Midbrain (tissue), 1 donor: ENCODE measurements around the gene UNC93B1.
"Not testable (repeated sequence)": the region's sequence is repeated elsewhere in the genome, so short reads cannot be mapped to it uniquely, and the experiment has no call there.

ENCODE experiments used
- DNase-seq: peaks from one replicate; lab custom pipeline; 2025; lab: John Stamatoyannopoulos, UW

The UNC93B1 gene

DNA sequence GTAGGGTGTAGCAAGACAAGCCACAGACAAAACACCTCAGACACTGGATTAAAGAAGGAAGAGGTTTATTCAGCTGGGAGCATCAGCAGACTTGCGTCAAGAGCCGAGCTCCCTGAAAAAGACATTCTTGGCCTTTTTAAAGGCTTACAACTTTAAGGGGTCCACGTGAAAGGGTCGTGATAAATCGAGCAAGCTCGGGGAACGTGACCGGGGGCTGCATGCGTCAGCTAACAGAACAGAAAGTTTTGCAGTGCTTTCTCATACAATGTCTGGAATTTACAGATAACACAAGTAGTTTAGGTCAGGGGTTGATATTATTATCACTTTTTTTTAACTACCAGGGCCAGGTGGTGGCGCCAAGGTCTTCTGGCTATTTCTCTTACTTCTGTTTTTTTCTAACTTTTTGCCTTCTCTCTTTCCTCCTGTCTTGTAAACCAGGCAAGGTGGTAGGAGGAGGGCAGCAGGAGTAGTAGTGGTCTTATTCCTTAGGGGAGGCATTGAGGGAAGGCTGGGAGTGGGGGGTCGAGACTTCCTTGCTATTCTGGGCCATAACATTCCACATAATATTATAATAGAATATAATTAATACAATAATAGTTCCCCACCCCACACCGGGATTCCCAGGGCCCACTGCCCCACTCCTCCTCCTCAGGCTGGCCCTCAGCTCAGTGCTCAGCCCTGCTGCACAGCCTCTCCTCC is 5.6 kb upstream of the UNC93B1 start:
- DNase-seq, result no peak

DNA sequence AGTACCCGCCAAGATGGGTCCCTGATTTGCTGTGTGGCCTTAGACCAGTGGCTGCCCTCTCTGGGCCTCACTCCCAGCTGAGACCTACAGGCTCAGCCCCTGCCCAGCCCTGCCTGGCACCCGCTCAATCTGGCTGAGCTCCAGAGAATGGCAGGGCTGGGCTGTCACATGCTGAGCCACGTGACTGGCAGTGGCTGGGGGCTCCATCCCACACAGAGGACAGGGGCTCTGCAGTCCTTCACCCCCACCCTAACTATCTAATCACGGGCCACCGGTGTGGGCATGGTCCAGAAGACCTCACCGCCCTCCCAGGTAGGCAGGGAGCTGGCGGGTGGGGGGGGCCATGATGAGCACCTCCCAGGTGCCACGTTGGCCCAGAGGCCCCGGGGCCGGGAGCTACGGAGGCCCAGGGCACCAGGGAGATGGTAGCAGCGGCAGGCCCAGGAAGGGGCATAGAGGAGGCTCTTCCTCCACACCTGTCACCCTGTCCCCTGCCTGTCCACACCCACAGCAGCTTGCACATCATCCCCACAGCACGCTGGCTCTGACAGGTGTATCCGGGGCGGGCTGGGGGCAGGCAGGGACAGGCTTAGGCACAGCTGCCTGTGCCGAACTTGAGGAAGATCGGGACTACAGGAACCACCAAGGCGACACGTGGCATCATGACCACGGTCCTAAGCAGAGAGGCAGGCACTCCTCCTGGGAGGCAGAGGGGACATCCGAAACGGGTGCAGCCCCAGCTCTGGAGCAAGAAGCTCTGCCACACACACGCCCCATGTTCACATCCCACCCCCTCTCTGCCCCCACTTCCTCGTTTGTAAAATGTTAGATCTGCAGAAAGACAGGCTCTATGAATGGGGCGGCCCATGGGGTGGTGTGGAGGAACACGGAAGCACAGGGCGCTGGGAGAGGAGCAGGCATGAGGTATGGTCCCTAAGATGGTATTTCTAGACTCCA is 4.8 kb upstream of the UNC93B1 start:
- no peak for DNase-seq

DNA sequence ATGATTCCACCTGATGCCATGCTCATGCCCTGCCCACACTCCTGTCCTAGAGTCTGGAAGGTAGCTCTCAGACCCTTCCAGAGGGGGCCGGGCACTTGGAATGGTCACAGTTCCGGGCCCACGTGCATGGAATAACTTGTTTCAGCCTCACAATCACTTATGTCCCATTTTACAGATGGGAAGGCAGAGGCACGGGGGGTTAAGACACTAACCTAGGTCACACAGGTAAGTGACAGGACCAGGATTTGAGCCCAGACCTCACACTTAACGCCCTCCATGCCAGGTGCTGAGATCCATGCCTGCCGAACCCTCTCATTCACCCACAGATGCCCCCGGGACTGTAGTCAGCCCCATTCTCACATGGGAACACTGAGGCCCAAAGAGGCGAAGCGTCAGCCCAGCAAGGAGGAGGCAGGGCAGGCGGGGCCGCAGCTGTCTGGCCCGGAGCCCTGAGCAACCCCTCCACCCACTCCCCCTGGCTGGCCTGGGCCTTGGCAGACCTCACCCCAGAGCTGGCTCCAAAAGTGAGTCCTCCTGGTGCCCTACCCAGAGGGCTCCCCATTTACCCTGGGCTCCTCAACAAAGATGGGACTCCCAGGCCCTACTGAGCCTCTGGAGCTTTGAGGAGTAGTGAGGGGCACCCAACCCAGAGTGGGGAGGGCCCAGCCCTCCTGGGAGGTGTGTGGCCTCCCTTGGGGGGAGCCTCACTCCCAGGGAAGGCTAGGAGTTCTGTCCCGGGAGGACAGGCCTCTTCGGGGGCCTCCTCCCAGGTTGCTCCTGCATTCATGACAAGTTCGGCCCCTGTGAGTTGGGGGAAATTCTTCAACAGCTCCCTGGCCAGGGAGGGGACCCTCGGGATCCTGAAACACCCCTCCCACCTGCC is 3.8 kb upstream of the UNC93B1 start:
- no peak for DNase-seq

DNA sequence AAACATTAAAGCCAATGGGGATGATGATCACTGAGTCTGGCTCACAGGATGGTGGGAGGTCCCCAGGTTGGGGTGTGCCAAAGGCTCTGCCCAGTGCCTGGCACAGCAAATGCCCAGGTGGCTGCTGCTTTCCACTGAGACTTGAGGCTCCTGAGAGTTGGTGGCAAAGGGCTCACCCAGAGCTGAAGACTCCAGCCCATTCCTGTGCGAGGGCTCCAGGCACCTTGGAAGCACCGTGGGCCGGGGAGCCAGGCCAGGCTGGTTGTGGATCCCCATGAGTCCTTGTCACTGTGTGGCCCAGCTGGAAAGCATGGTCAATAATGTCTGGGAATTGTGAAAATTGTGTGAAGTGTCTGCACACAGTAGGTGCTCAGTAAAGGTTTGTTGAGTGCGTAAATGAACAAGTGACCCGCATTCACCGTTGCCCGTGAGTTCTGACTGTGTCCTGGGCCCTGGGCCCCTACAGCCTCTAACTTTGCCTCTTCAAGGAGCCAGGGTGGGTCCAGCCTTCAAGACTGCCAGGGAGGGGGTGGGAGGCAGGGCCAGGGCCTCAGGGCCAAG is 2.8 kb upstream of the UNC93B1 start:
- DNase-seq, result no peak

DNA sequence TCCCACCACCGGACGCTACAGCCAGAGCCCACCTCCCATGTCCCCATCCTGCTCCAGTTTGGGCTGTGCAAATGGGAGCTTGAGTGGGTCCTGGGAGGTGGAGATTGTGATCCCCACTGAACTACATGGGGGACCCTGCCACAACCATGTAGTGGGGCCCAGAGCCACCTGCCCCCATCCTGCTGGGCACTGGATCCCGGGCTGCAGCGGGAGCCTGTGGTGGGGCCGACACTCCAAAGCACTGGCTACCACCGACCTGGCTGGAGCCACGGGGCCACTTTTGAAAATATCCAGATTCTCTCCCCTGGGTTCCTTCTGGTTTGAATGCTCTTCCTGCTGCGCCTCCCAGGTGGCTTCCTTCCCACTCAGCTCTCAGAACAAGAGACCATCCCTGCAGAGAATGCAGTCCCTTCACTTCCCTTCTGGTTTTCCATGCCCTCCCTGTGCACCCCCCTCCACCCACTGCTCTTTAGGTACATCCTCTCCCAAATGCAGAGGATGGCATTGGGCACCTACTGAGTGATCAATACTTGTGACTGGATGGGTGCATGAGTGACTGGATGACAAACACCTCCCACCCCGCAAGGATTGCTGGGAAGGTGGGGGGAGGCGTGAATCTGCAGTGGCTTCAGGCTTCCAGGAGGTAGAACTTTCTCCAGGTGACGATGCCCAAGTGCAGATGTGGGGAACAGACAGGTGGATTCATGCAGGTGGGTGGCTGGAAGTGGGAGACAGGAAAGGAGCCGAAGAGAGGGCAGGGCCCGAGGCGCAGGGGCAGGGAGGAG is 846 bp upstream of the UNC93B1 start:
- DNase-seq, result no peak

DNA sequence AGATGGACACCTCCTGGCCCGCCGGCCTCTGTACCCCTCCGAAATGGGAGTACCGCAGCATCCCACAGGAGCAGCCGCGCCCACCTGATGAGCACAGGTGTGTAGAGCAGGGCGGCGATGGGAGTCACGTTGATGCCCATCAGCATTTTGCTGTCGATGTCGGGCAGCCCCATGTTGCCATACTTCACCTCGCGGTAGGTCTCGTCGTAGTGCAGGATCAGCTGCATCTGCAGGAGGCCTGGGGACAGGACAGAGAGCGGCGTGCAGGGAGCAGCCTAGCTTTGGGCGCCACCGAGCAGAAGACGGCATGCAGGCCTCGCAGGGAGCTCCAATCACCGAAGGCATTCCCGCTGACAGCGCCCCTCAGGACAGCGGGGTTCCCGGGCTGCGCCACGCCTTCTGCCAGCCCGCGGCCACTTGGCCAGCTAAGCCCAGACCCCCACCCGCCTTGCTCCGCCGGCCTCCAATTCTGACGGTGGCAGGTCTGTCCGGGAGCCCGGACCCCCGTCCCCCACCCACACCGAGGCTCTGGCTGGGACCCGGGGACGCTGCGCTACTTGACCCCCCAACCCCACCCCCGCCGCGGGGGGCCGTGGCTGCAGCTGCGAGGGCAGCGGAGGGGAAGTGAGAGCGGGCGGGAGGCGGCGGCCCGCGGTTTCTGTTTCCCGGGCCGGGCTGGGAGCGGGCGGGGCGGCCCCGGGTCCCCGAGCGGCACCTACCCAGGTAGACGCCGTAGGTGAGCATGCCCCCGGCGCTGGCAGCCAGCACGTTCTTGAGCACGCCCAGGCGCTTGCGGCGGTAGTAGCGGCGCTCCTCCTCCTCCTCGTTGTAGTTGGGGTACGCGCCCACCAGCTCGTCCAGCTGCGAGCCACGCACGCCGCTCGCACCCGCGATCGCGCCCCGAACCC is 705 bp downstream of the UNC93B1 start:
- no peak for DNase-seq

DNA sequence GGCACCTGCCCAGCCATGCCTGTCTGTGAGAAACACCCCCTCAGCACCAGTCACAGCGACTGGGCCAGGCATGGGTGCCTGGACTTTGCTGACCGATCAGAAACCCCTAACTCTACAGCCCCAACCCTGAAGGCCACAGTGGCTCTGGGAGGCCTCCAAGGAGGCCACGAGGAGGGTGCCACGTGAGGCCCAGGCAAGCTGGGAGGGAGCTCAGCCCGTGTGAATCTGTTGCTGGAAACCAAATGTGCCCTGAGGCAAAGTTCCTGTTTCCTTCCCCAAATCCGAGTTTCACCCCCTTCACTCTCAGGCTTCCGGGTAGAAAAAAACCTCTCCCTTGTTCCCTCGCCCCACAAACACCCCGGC is 1.3 kb downstream of the UNC93B1 start:
- no peak for DNase-seq

DNA sequence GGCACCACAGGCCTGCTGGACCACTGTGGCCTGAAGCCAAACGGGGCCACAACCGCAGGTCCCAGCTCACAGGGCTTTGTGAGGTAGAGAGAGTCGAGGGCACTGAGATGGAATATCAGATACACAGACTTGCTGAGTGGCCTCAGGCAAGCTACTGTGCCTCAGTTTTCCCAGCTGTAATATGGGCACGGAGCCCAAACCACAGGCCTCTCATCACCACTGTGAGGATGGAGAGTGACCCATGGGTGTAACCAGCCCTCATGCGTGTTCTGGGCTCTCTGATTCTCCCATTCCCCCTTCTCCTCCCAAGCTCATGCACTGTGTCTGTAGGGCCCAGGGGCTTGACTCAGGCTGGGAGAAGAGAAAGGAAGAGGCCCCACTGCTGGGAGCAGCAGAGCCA is 4.2 kb downstream of the UNC93B1 start:
- no peak for DNase-seq

DNA sequence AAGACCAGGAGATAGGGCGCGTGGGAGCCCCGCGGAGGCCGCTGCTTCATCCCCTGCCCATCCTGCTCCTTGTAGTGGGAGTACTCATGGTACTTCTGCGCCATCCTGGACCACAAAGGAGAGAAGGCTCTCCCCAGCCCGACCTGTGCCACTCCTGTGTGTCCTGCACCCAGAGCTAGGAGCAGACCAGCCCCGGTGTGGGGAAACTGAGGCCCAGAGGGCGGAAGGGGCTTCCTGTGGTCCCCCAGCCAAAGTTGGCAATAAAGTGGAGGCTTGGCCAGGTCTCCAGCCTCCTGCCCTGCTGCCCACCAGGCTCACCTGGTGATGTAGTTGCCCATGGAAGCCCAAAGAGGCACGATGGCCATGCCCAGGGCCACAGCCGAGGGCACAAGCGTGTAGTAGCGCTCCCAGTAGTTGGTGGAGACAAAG is 4.7 kb downstream of the UNC93B1 start:
- DNase-seq, result no peak

DNA sequence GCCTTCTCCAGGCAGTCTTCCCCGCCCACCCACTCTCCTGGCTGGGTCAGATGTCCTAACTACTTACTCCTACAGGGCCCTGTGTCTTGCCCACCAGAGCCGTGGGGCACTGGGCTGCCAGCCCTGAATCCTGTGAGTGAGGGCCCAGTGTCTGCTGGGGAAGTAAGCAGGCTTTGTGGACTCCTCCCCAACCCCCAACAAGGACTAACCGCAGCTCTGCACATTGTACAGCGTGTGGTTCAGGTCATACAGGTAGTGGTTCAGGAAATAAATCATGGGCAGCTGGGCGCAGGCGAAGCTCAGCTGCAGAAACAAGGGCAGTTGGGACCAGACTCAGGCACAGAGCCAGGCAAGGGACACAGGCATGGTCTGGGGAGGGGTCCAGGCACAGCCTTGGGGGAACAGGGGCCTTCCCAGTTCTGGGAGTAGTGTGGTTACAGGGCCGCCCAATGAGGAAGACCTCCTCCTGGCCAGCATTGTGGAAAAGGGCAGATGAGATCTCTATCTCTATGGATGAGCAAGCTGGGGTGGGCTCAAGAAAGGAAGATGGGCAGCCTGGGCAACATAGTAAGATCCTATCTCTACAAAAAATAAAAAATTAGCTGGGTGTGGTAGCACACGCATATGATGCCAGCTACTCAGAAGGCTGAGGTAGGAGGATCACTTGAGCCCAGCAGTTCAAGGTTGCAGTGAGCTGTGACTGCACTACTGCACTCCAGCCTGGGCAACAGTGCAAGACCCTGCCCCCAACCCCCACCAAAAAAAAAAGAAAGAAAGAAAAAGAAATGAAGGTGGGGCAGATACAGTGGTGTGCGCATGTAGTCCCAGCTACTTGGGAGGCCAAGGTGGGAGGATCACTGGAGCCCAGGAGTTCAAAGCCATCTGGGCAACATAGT is 5.5 kb downstream of the UNC93B1 start:
- DNase-seq, result no peak

DNA sequence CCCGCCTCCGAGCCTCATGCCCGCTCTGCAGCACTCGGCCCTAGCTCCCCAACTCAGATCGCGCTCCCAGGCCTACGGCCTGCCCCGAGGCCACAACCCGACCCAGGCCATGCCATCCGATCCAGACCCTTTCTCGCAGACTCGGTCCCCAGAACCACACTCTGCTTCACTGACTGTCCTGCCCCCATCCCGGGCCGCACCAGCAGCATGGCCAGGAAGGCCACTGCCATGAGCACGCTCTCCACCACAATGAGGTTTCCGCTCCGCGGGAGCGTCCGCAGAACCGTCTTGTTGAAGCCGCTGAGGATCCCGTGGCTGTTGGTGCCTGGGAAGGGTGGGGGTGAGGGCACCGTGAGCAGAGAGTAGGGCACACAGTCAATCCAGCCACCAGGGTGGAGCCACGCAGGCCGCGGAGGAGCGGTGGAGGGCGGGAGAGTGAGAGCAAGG is 6.4 kb downstream of the UNC93B1 start:
- no peak for DNase-seq

DNA sequence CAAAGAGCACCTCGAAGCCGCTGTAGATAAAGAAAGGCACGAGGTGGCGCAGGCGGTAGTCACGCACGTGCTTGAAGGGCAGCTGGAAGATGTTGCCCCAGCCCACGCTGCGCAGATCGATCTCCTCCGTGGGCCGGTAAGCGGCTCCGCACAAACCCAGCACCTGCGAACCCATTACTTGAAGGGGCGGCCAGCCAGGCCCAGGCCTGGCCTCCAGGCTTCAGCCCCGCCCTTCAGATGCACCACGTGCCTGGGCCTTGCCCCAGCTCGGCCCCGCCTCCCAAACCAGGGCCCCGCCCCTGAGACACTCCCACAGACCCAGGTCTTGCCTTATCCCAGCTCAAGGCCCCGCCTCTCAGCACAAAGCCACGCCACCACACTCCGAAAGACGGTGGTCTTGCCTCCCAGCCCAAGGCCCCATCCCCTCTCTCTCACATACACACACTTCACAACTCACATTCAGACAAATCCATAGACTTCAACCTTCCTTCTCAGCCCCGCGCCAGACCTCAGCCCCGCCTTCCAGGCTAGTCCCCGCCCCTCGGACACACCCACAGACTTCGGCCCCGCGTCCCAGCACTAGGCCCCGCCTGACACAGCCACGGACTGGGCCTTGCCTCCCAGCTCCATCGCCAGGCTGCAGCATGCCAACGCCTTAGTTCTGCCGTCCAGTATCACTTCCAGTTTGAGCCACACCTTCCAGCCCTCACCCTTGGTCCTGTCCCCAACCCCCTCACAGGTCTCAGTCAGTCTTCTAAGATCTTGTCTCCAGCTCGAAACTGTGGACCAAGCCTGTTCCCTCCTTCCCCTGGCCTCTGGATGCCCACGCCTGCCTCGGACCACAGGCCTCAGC is 7.0 kb downstream of the UNC93B1 start:
- no peak for DNase-seq

DNA sequence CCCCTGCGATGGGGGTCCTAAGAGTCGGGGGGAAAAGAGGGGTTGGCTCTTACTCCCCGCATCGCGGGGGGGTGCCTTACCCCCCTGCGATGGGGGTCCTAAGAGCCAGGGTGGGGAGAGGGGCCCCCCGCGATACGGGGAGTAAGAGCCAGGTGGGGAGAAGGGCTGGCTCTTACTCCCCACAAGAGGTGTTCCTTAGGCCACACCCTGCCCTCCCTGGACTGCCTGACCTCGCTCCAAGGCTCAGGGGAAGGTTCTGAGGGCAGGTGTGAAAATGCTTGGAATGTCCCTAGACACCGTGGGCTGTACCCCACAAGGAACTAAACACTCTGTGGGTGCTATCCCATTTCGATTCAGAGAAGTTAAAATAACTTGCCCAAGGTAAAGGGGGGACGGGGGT is 7.8 kb downstream of the UNC93B1 start:
- DNase-seq, result no peak

DNA sequence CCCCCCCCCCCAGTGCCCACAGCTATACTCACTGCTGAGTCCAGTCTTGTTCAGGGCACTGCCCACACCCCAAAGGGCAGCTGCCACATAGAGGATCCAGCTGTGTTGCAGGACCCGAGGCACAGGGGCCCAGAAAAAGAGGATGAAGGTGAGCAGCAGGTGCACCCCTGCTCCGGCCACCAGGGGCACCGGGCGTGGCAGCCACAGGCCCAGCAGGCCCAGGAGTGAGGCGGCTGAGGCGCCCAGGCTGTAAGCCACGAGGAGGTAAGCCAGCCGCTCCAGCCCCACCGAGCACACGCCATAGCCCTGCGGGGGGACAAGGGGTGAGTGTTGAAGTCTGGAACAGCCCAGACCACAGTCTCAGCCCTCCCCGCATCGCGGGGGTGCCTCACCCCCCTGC is 8.3 kb downstream of the UNC93B1 start:
- DNase-seq, result not testable (repeated sequence)

DNA sequence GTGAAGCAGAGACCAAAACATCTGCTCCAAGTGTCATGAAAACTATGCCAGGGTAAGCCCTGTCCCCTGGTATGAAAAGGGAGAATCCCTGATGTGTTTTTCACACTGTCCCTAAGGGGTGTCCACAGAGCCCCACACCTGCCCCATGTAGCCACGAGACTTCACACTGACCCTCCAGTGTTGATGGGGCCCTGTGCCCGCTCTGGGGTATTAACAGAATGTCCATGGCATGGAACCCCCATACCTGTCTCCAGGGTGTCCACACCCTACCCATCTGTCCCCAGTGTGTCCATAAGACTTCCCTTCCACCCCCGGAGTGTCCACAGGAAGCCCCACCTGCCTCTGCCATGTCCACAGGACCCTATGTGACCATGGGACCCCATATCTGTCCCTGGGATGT is 8.8 kb downstream of the UNC93B1 start:
- DNase-seq, result not testable (repeated sequence)

DNA sequence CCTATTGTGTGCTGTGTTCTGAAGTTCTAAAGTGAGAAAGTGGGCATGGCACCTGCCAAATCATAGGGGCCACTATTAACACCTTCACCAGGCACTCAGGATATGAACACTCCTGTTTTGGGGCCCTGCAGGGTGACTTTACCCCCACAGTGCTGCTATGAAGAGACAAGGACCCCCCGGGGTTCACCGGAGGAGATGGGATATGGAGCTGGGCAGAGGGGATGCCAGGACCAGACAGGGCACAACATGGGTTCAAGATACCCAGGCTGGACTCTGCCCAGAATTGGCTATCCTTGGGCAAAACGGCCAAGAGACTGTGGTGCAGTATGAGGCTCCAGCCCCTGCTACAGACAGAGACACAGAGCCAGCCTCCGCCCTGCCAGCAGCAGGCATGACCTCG is 9.5 kb downstream of the UNC93B1 start:
- not testable (repeated sequence) for DNase-seq

DNA sequence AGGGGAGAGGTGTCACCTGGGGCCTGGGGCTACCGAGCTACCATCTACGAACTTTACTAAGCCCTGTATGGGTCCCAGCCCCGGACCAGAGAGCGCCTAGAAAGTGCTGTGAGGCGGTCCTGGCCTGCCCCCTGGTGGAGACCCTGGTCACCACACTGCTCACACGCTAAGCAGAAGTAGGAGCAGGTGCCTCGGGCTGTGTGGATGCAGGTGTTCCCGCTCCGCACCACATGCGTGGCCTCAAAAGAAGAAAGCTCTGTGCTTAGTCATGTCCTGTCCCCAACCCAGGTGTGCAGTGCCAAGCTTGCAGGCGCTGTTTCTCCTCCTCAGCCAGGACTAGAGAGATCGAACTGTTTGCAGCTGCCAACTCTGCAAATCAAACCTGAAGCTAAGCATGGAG is 10.1 kb downstream of the UNC93B1 start:
- not testable (repeated sequence) for DNase-seq
